ENCODE measurements around the gene RNU7-1.

The RNU7-1 gene

GRCh38 chr12:6904280-6905276 lies 39.0 kb upstream of the RNU7-1 start, which contains the start of gene LRRC23:
Gene LRRC23, plus strand, starts transcription at chr12:6904822. Its CDS starts 812 bp downstream, at chr12:6905634.
- TF ChIP-seq CTCF (IDR thresholded peaks at IDR 0.05) = no peak

DNA sequence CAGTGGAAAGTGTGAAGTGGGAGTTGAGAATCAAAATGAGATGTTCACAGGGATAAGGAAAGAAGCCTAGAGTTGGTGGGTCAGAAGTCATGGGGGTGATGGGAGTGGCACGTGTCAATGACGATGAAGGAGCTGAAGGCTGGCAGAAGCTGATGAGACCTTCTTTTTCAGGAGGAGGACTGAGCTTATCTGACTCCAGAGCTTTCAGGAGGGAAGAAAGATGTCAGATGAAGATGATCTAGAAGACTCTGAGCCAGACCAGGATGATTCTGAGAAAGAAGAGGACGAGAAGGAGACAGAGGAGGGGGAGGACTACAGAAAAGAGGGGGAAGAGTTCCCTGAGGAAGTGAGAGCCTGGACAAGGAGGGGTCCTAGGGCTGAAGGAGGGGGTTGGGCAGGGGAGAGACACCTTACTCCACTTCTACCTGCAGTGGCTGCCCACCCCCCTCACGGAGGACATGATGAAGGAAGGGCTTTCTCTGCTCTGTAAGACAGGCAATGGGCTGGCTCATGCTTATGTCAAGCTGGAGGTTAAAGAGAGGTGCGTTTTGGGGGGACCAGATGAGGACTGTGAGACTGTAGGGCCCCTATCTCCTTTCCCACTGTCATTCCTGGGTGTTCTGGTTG lies 38.1 kb upstream of the RNU7-1 start:
- no peak for TF ChIP-seq CTCF (IDR thresholded peaks at IDR 0.05)

DNA sequence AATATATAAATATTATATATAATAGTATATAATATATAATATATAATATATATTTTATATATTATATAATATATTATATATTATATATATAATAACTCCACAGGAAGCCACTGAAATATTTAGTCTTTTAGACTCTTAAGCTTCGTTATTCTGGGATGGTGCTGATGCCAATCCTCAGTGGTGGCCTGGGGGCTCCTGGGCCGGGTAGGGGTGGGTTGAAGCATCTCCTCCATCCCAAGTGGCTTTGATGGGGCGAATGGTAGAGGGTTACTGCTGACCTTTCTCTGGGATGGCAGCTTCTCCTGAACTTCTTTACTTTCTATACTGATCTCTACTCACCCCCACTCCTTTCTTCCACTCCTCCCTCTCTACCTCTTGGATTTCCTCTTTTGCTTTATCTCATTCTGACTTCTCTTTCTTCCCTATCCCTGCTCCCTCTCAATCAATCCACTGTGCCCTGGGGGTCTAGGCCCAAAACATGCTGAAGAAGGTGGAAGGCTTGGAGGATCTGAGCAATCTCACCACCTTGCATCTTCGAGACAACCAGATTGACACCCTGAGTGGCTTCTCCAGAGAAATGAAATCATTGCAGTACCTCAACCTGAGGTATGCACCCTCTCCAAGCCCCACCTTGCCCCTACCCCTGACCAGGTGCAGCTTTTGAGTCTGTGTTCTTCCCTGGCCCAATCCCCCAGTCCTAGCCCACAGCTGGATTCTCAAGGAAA lies 34.0 kb upstream of the RNU7-1 start:
- TF ChIP-seq CTCF (IDR thresholded peaks at IDR 0.05) = no peak

- TF ChIP-seq CTCF (IDR thresholded peaks at IDR 0.05) = no peak
Measured at GRCh38 chr12:6912164-6912935, 31.3 kb upstream of the RNU7-1 start.

DNA sequence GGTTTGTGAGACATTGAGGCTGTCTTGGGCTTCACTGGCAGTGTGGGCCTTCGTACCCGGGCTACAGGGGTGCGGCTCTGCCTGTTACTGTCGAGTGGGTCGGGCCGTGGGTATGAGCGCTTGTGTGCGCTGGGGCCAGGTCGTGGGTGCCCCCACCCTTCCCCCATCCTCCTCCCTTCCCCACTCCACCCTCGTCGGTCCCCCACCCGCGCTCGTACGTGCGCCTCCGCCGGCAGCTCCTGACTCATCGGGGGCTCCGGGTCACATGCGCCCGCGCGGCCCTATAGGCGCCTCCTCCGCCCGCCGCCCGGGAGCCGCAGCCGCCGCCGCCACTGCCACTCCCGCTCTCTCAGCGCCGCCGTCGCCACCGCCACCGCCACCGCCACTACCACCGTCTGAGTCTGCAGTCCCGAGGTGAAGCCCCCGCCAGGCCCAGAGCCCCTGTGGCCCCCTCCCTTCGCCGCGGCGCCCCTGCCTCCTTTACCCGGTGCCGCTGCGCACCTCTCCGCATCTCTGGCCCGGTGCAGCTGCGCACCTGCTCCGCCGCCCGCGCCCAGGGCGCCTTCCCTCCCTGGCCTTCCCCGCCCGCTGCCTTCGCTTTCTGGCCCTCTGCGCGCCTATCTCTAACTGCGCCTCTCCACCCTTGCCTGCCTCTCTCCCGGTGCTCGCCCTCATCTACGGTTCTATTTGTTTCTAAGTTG lies 29.2 kb upstream of the RNU7-1 start, which contains the start of gene ENO2:
Gene ENO2 (plus strand): TSS at position 335 of the 701 bp plus-strand sequence. CDS start 1,253 bp downstream, outside the sequence.
- no peak for TF ChIP-seq CTCF (IDR thresholded peaks at IDR 0.05)

GRCh38 chr12:6914947-6915788 lies 28.4 kb upstream of the RNU7-1 start:
- TF ChIP-seq CTCF (IDR thresholded peaks at IDR 0.05) = no peak

Measured in LNCAP (cell line).